H54 (cell line): ENCODE data around the gene SPOCK1.

Experiments
- DNase-seq: peaks from one replicate; pipeline ENCODE4 v3.0.0; 2011; ENCODE audit warnings: low spot score, mixed read lengths; ENCODE audit not compliant: insufficient read length
- FAIRE-seq: peaks from 3 replicates; lab custom pipeline; 2011; peaks lifted over from hg19 to GRCh38; lab: Jason Lieb, UNC
- POLR2A ChIP-seq: IDR thresholded peaks from 2 replicates; pipeline ENCODE4 v1.6.1; 2011; ENCODE audit warnings: low read depth, mild to moderate bottlenecking, low read length

Gene SPOCK1

DNA sequence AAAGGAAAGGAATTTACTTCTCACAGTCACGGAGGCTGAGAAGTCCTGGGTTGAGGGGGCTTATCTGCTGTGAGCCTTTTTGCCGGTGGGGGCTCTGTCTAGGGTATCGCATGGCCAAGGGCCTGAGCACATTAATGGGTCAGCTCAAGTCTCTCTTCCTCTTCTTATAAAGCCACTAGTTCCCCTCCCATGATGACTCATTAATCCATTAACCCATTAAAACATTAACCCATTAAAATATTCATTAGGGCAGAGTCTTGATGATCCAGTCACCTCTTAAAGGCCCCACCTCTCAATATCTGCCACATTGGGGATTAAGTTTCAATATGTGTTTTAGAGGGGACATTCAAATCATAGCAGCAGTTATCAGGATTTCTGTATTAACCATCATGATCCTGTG, 406.3 kb downstream of the SPOCK1 start:
- TF ChIP-seq POLR2A: no peak
- FAIRE-seq (no peak), DNase-seq (no peak)

DNA sequence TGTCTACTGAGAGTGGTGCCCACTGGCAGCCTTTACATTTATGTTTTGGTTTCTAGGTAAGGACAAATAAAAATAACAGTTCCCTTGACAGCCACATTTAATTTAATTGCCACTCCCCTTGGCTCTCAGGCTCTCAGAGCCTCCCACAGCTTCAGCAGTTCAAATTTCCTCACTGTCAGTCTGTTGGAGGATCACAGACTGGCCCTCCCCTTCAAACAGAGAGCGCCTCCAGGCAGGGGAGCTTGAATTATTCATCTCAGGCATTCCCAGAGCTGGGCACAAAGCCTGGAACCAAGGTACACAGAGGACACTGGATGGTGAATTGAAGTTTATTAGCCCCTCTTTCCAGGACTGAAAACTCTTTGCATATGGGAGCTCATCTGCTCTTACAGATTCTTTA, 407.7 kb downstream of the SPOCK1 start:
- FAIRE-seq: no peak
- no peak for TF ChIP-seq POLR2A
- no peak for DNase-seq

DNA sequence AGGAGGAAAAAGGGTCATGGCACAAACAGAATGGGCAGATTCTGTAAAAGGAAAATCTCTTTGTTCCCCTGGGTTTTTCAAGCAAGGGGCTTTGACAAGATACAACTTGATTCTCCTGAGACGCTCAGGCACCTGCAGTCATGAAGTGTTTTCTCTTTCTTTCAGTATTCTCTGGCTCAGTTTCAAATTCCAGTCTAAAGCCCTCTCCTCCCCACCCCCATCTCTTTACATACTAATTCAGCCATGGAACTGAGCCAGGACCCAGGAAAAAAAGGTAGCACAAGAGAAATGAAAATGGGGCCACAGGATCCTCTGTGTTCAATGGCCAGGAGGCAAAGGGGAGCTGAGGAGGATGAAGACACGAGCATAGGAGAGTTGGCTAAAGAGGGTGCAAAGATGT, 408.4 kb downstream of the SPOCK1 start:
- DNase-seq (no peak), FAIRE-seq (no peak)

DNA sequence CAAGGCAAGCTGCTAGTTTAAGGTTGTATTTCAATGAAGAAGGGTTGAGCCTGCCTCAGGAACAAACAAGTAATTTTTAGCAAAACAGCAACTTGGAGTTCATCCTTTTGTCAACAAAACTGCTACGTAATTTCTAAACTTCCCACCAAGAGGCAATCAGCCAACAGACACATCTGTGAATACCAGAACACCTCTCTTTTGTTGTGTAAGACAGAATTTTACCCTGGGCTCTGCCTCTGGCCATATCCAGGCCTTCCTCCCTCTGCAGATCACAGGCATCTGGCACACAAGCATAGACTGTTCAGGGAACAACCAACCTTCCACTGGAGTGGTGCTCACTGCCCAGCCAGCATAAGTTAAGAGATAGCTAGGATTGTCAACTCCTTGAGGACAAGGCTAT, 409.0 kb downstream of the SPOCK1 start:
- FAIRE-seq (no peak), DNase-seq (no peak)
- TF ChIP-seq POLR2A: no peak

More for the DNA sequence above, 408.4 kb downstream of the SPOCK1 start:
- TF ChIP-seq POLR2A: no peak

DNA sequence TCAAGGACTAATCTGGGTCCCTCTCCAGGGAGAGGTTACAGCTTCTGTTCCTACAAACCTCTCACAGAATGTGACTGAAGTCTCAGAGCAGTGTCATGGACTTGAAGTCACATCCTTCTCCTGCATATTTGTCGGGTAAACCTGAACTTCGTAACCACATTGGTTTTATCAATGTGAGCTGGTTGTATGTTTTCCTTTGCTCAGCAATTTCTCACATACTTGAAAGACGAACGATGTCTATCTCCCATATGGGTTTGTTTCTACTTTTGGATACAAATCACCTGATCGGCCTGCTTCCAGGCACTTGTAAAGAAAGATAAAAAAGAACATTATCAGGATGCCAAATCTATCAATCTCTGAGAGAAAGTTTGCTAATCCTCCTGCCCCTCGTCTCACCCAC, 411.0 kb downstream of the SPOCK1 start:
- no peak for FAIRE-seq
- no peak for TF ChIP-seq POLR2A
- no peak for DNase-seq

DNA sequence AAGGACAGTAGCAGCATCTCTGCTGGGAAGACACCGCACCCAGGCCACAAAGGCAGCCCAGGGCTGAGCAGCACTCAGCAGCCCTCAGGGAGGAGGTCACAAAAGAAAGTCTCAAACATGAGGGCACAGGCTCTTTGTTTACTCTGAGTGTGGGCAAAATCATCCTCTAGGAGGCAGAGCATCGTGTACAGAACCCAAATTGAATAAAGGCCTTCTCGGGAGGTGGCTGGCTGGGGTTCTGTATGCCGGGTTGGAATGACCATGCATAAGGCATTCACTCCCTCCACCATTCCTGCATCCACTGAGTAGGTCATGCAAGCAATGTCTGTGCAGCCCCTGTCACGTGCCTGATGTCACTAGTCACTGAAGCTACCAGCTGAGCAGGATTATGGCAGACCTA, 412.8 kb downstream of the SPOCK1 start:
- TF ChIP-seq POLR2A: no peak
- DNase-seq: no peak
- FAIRE-seq: no peak

DNA sequence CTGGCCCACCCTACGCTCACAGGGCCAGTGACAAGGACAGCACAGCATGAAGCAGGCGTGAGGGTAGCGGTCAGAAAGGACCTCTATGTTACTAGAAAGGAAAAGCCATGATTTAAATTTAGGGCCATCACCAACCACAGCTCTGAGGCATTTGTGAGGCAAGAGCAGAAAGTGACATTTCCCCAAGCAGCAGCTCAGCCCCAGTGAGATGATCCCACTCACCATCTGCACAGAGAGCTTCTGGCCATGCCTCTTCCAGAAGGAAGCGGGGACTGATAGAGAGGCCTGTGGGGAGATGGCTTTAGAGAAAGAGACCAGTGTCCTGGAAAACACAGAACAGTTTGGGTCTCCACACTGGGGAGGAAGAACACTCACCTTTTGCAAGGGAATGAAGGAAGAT, 413.9 kb downstream of the SPOCK1 start:
- FAIRE-seq (no peak), DNase-seq (no peak)
- no peak for TF ChIP-seq POLR2A

DNA sequence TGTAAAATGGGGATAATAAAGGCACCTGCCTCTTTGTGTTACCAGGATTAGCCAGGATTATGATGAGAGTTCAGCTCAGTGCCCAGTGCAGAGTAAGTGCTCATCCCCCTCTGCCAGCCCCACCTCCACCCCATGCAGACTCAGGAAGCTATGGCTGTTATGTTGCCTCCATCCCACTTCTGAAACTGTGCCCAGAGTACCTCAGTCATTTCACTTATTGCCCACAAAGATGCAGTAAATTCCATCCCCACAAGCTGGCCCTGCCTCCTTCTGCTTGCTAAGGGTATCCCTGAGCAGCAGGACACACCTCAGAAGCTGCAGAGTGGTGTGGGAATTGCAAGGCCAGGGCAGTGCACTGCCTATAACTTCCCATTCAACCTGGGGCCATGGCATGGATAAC, 415.1 kb downstream of the SPOCK1 start:
- TF ChIP-seq POLR2A: no peak
- DNase-seq (no peak), FAIRE-seq (no peak)

DNA sequence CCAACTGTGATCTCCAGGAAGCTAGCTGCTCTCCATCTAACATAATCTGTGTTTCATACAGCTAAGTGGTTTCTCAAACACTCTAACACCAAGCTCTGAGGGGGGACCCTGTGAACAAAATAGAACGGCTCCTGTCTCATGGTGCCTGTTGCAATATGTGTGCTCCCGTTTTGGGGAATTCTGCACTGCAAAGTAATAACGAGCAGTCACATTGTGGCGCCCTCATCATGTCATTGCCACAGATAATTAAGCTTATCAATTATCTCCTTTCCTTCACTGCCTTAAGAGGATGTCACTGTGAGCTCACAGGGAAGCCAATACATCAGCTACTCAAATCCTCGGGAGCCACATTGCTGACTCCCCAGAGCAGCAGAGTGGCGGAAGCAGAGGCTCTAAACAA, 416.2 kb downstream of the SPOCK1 start:
- FAIRE-seq: no peak
- DNase-seq: no peak
- no peak for TF ChIP-seq POLR2A

DNA sequence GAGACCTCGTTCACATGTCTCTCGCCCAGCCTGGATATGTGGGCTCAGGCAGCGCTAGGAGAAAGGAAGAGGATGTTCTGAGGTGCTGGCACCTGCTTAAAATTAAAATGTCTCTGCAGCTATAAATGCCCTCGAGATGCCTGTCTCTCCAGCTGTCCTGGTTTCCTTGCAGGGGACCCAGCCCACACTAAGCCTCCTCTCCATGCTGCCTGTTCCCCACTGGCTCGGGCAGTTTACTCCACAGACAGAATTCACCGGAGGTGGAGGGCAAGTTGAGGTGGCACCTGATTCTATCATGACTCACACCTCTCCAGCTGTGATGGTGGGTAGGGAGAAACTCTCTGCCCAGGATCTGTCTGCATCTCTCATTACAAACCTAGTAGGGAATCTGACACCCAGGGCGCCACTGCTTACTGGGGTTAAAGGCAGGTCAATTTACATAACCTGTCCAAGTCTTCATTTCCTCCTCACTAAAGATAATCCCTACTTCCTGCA, 420.9 kb downstream of the SPOCK1 start:
- no peak for TF ChIP-seq POLR2A
- FAIRE-seq (peak; percentile 11), DNase-seq (peak; percentile 71)

DNA sequence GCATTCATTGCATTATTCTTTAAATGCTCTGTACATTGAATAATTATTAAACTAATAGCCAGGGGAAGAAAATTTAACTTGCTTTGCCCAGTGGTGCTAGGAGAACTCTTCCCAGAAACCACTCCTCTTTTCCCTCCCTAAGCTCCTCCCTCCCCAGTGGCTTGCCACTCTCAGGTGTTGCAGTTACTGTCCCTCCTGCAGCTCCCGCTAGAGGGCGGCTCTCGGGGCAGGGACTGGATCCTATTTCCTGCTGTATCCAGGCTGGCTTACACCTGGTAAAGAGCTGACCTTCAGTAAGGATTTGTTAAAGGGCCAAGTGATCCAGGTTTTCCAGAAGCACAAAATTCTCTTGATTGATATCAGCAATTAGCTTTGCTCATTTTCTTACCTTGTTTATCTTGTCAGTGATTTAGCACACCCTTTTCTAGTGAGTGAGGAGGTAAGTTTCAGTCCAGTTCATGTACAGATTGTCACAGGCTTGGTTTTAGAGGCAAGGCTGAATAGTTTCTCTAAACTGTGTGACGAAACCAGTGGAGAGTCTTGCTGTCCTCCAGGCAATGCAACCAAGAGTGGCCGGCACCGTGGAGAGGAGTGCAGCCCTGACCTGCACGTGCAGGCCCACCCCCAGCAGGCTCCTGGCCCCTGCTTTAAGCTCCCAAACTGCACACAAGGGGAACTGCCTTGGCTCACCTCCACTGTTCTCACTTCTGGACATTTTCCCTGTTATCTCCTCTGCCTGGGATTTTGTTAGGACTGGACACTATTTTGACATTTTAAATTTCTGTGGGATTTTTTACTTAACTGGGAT, 423.8 kb downstream of the SPOCK1 start:
- no peak for FAIRE-seq
- TF ChIP-seq POLR2A: no peak

DNA sequence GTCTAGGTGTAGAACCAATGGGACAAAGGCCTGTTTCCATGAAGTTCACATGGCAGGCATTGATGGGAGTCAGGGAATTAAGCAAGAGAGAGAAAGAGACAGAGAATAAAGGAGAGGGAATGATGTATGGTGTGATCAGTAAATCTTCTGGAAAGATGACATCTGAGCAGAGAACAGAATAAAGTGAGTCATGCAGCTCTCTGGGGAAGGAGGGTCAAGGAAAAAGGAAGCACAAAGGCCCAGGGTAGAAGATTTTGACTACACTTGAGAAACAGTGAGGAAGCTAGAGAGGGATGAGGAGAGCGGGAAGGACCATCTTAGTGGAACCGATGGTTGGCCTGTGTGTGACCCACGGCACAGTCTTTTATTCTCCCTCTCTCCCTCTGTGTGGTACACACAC, 425.9 kb downstream of the SPOCK1 start:
- FAIRE-seq (no peak), DNase-seq (no peak)
- no peak for TF ChIP-seq POLR2A

More for the DNA sequence above, 423.8 kb downstream of the SPOCK1 start:
- peak; percentile 78 for DNase-seq

DNA sequence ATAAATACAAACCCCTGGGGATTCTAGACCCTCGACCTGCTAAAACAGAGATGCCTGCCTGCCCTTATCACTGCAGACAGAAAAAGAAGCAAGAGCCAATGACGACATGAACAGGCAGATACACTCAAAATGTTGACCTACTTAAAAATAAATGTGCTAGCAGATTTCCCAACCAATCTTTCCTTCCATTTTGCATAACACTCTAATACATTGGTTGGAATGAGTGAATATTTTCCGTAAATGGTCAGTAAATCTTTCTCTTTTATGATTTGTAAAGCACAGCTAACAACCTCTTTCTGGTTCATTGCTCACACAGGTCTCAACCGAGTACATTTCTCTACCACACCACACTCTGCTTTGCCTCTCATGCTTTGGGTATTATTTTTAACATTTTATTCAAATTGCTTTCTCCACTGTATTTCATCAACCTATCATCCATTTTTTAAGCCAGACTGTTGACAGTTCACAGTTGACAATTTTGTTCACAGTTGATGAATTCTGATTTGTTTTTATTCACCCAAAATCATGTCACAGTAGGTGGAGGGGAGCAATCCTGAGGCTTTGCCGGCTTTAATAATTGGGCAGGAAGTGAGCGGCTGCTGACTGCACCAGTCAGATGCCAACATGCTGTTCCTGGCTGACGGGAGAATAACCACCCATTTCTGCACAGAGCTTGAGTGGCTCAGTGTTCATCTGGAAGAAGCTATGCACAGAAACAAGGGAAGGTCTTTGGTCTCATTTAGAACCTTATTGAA, 426.6 kb downstream of the SPOCK1 start:
- no peak for TF ChIP-seq POLR2A
- DNase-seq (no peak), FAIRE-seq (no peak)

DNA sequence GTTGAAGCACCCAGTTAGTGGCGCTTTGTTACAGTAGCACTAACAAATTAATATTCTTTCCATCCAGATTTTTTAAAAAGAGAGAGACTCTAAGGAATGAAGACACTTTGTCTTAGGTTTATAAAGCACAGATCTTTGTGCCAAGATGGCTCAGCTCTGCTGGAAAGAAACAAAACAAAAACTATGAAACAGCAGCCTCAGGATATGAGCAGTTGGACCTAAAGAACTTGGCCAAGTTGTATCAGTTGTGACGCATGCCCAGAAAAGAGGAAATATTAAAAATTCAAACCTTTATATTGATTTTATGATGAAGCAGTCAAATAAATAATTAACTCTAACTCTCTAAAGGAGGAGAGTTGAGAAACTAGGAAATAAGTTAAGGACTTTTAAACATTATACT, 427.2 kb downstream of the SPOCK1 start:
- DNase-seq: no peak
- no peak for FAIRE-seq
- TF ChIP-seq POLR2A: no peak

DNA sequence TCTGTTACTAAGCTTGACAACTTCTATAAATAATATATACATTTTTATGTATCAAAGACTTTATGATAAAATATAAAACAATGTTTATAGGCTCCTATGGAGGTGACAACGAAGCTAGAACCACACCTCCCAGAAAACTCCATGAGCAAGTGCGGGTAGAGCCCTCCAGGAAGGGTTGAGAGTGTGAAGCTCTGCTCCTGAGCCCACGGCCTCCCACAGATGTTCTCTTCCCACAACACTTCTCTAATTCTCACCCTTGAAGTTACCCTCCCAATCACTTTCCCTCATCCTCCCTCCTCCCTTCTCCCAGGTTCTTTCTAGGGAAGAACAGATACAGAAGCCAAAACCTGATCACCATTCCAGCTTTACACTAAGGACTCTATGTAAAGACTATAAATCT, 427.6 kb downstream of the SPOCK1 start:
- FAIRE-seq (no peak), DNase-seq (no peak)
- no peak for TF ChIP-seq POLR2A
